Cortex of kidney (tissue), 1 donor: Measurements from ENCODE around the gene COL1A1.

Experiments
- DNase-seq: peaks from one replicate; lab custom pipeline; 2025; lab: John Stamatoyannopoulos, UW

Gene COL1A1

DNA sequence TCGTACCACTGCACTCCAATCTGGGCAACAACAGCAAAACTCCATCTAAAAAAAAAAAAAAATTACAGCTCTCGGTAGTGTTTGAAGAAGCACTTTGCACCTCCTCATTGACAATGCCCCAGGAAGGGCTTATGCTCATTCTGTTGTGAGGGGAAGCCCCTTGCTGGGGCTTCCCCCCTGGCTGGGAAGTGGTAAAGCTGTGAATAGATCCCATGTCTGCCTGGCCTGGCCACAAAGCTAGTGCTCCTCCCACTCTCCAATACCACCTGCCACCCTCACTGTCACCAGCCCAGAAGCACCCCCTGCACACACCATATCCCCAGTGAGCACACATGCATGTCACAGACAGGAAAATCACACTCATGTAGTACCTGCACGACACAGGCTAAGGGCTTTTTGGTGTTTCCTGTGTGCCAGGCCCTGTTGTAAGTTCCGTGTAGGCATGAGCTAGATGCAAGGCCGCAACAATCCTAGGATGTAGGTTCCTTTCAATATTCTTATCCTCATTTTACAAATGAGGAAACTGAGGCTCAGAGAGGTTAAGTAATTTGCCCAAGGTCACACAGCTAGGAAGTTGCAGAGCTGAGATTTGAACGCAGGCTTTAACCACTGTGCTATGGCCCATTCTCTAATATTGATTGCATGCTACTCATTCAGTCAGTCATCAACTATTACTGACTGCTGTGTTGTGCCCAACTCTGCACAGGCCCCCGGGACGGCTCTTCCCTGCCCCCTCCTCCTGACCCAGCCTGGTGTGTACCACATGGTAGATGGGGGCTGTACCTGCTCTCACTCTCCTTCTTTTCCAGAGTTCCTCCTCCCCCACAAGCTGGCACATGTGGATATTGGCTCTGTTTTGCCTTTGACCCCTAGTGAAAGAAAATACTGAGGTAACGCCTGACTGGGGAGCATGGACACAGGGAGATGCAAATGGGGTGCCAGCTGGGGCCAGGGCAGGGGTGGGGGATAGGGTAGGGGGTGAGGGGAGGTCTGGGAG, 11.9 kb upstream of the COL1A1 start:
- DNase-seq, result no peak

DNA sequence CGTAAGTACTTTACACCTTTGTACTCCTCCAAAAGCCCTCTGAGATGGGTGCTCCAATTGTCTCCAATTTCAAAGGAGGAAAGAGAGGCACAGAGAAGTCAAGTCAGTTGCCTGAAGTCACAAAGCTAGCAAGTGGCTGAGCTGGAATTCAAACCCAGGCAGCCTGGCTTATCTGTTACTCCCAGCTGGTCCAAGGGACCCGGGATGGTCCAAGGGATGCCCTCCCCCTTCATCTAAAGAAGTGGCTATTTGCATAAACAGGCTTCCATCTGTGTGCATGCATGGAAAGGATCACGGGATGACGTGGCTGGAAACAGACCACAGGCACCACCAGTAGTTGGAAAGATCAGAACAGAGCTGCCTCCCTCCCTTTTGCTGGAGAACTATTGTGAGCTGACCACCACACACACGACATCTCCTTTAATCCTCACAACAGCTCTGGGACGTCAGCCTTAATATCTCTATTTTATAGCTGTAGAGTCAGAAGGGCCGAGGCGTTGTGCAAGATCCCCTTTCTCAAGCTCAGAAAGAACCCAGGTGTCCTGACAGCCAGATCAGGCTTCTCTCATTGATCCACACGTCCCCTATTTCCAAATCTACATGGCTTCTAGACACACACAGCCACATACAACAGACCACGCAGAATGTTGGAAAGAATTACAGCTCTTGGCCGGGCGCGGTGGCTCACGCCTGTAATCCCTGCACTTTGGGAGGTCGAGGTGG, 10.9 kb upstream of the COL1A1 start:
- no peak for DNase-seq

DNA sequence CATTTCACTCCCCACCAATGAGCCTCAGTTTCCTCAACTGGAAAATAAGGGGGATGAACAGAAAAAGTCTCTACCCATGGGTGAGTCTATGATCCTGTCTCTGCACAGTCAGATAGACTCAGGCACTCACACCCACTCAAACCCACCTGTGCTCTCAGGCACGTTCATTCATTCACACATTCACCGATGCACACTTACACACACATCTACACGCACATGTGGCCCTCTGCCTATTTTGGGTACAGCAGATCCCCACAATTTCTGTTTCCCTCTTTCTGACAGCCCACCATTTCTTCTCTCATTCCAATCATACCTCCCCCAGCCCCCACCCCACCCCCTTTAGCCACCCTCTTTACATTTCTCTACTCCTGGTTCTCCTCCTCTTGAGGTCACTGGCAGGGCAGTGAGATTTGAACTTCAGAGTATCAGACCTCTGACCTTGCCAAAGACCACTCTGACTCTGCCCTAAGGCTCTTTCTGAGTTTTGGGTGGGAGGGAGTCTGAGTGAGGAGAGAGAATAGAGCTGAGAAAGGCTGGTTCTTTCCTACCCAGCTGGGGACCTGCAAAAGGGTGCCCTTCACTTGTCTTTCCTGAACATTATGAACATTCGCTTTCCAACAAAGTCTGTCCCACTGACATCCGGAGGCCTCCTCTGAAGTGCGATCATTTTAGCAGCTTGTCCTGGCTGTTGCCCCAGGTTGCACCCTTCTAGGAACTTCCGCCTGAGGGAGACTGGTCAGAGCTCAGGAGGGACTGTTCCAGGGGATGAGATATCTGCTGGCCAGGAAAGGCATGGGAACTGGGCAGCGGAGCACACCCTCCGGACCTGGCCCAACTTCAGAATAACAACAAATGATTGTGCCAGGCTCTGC, 10.1 kb upstream of the COL1A1 start:
- DNase-seq, result no peak

DNA sequence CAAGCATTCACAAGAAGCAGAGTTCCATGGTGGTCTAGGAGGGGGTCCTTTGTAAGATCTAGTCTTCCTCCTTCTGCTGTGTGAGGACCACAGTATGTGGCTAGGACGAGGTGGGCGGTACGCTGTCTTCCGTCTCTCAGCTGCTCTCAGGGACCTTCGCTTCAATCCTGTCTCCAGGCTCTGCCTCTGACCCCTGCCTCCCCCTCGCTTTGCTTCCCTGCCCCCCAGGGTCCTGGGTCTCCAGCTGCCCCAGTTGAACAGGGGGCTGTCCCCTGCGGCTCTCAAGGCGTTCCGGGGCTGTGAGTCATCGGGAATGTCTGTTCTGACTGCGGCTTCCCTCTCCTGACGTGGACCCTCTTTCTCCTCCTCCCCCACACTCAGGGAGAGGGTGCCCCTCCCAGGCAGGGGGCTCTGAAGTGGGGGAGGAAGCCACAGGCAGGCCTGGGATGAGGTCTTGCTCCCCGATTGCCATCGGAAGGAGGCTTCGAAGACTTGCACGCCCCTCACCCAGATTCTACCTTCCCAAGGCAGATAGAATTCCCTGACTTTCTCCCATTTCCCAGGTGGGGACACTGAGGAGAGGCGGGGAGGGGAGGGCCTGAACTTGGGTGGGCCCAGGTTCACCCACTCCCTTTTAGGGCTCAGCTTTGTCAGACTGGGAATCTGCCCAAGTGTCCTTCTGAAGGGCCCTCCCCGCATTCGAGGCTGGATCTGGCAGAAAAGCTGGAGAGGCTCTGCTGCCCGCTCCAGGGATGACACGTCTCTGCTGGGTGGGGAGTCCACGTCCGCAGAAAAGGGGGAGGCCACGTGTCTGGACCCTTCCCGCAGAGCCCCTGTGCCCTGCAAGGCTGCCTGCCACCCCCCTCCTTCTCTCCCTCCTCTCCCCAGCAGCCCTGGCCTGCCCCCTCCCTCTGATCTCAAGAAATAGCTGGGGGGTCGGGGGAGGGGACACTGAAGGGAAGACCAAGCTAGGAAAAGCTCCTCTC, 9.1 kb upstream of the COL1A1 start:
- no peak for DNase-seq

DNA sequence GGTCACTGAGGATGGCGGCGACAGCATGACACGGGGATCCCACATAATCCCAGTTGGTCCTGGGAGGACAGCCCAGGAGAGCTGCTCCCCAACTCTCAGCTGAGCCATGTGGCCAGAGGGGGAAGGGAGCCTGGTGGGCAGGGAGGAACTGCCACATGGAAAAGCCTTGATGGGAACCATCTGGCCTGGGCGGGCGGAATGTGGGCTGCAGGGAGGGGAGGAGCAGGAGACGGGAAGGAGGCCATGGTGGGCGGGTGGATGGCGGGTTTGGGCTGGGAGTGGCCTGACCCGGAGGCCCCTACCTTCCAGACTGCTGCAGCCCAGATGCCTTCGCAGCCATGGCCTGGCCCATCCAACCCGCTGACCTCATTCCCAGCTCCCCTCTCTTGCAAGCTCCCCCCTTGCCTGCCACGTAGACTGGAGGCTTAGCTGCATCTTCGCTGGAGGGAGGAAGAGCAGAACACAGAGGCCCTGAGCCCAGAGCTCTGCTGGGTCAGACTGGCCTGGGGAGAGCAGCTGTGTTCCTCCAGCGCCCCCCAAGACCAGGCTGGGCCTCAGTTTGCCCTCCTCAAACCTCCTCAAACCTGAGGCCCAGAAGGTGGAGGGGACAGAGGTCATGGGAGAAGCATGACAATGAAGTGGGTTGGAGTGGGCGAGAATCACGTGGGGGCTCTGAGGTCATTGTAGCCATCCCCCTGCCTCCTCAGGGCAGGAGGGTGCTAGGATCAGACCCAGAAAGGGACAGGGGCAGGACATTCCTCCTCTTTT, 8.2 kb upstream of the COL1A1 start:
- DNase-seq, result no peak

DNA sequence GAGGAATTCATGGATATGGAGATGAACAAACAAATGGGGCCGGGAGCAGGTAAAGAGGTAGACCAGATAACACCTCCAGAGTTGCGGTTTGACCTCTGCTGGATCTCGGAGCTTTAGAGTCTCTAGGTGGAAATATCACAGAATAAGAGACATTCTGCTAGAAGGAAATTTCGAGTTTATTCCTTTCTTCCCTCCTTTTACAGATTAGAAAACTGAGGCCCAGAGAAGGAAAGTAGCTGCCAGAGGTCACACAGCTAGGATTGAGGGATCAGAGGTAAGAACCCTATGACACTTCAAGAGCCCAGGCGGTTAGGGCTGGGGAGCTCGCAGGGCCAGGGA, 7.7 kb upstream of the COL1A1 start:
- DNase-seq, result no peak

DNA sequence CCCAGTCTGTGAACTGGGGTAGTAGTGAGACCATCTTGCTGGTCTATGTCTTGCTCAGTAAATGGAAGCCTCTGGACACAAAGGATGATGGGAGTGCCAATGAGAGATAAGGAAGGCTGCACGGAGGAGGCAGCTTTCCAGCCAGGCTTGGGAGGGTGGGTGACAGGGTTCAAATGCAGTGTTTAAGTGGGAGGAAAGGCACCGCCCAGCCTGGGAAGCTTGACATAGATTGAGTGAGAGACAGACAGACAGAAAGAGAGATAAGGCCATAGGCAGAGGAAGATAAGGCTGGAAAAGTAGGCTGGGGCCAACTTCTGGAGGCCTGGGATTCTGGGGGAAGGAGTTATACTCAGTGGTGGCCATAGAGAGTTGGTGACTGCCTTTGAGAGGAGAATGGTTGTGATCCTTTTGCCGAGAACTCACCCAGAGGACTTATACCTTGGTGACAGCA, 7.2 kb upstream of the COL1A1 start:
- DNase-seq, result no peak

DNA sequence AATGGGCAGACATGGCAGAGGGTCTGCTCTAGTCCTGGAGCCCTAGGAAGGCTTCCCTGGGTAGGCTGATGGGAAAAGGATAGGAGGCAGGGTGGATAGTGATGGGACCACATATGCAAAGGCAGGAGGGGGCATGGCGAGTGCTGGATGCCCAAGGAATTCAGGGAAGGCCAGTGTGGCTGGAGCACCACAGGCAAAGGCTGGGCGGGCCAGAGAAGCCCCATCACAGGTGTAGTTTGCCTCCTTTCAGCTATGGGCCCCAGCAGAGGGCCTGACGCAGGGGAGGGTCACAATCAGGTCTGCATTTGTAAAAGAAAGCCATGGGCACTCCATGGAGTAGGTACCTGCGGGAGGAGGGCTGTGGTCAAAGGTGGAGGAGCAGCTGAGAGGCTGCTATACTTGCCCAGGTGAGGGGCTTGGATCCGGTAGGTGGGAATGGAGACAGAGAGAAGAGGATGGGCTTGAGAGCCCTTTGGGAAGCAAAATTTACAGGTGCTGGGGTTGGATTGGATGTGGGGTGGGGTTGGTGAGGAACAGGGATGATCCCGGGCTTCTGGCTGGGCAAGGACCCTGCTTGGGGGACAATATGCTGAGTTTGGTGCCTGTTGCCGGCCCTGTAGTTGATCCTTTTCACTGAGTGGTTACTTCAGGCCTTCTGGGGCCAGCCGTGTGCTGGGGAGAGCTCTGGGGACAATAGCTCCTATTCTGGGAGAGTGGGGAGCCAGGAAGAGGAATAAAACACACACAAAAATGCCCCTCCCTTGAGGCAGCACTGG, 6.5 kb upstream of the COL1A1 start:
- no peak for DNase-seq

DNA sequence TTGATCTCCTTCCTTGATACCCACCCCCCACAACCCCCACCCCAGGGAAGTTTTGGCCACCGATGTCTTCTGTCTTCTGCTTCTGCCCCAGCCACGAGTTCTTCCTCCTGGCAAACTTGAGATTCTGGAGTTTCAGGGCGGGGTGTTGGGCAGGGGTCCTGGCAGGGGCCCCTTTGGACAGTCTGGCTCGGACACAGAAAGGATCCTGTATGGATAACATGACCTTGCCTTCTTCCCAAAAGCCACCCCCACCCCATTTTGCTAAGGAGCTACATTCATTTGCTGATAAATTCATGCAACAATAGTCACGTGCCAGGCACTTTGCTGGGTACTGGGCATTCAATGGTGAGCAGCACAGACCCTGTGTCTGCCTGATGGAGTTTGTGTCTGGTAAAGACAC, 5.9 kb upstream of the COL1A1 start:
- no peak for DNase-seq

DNA sequence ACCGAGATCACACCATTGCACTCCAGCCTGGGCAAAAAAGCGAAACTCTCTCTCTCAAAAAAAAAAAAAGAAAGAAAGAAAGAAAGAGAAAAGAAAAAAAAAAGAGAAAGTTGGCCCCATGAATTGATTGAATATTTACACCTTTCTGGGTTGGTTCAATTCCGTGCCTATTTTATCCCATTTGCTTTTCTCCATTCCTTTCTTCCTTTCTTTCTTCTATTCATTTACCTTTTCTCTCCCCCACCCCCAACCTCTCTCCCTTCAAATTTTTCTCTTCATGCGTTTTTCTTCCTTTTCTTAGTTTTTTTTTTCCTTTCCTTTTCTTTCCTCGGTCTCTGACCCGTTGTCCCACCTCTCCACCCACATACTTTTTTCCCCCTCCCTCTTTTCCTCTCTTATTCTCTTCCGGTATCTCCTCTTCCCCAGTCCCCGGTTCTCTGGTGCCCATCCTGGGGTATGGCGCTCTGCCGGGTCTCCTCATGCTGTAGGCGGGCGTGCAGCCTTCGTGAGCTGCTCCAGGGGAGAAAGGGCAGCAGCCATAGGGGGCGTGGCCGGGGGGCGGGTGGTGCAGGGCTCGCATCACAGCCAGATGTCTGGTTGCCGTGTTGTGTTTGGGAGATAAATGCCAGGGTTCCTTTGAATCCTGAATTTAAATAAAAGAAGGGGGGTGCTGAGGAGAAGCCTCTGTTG, 5.3 kb upstream of the COL1A1 start:
- no peak for DNase-seq

DNA sequence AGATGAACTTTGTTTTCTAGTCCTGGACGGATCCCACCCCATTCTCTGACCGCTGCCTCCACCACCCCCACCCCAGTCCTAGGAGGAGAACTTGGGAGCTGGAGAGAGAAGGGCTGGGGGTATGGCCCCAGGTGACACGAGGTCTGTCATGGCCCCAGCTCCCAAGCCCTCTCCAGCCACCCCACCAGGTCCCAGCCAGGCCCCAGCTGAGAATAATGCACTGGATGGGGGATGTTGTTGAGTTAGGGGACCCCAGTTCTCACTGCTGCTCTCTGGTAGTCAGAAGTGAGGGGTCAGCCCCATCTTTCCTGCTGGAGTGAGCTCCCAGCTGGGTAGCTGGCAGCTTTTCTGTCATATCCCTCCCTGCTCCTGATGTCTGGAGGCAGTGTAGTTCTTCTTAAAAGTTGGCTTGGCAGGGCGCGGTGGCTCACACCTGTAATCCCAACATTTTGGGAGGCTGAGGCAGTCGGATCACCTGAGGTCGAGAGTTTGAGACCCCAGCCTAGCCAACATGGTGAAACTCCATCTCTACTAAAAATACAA, 4.6 kb upstream of the COL1A1 start:
- DNase-seq, result no peak

DNA sequence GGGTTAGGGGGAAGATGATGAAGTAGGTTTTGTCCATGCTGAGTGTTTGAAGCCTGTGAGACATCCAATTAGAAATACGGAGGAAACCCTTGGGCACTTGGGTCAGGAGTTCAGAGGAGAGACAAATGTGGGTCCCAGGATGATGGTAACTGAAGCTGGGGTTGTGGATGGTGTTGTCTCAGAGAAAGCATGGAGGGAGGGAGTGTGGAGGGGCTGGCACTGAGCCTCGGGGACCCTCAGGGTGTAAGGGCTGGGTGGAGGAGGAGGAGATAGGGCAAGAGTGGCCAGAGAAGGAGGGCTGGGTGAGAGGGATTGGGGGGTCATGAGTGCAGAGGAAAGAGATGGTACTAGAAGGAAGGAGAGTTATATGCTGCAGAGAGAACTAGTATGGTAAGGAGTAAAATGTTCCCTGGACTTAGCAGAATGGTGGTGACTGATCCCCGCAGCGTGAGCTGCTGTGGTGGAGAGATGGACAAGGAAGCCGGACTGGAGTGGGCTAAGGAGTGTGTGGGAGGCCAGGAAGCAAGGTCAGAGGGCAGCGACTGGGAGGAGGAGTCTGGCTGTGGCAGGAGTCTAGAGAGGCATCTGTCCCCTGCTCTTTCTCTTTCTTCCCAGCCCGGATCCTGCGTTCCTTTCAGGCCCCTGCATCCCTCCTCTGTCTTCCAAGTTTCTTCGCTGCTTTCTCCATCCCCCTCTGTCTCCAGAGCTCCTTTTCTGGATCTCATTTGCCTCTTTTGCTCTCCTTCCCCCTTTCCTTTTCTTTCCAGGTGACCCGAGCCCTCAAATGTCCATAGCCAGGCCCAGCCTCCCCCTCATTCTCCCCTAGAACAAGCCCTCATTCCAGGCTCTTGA, 3.9 kb upstream of the COL1A1 start:
- no peak for DNase-seq

DNA sequence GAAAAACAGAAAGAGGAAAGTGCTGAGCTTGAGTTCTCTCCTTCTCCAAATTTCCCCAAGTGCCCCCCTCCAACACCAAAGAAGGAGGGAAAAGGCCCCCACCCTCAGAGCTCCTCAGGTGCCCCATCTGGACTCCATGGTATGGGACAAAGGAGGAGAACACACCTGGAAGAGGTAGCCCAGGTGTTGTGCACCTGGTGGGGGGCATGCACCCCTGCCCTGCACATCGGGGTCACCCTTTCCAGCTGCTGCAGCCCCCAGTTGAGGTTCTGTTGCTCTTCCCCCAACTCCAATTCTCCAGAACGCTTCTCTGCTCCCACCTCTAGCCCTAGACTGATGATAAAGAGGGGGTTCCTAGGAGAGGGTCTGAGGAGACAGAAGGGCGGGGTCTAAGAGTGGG, 3.0 kb upstream of the COL1A1 start:
- no peak for DNase-seq

DNA sequence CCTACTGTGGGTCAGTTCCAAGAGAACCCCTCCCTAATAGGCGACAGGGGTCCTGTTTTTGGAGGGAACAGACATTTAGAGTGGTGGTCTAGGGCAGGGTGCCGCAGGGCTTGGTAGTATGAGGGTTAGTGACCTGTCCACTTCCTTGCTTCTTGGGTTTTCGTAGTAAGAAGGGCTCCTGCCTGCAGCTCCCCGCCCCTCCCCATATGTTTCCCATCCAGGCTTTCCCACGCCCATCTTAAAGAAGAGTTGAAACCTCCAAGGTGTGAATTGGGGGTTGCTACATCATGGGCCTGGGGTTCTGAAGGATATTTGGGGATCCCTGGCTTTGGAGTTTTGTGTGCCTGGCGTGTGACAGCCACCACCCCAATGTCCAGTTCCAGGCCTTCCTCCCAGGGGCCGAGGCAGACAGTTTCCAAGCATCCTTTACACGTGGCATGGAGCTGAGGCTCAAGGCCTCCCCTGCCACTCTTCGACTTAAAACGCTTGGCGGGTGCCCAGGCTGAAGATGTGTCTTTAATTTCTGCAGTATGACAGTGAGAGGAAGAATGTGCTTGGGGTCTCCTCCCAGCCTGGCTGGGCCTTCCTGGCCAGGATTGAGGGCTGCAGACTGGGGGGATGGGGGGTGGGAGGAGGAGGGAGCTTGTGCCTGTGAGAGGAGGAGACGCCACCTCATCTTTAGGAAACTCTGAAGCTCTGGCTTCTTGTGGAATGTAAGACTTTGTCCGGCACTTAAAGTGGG, 2.3 kb upstream of the COL1A1 start:
- no peak for DNase-seq

DNA sequence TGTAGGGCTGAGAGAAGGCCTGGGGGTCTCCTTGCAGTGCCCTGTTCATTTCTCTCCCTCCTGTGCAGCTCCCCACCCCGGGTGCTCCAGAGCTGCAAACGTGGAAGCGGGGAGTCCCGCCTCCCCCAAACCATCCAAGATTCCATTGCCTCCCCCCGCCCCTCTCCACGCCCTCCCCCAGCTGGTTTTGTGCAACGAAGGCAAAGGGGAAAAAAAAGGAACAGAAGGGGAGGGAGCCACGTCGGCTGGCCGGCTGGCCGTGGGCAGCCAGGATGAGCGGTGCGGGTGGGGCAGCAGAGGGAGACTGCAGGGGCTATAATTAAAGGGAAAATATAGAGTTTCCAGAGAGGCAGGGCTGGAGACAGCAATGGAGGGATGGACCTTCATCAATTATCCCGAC, 1.7 kb upstream of the COL1A1 start:
- DNase-seq, result no peak

DNA sequence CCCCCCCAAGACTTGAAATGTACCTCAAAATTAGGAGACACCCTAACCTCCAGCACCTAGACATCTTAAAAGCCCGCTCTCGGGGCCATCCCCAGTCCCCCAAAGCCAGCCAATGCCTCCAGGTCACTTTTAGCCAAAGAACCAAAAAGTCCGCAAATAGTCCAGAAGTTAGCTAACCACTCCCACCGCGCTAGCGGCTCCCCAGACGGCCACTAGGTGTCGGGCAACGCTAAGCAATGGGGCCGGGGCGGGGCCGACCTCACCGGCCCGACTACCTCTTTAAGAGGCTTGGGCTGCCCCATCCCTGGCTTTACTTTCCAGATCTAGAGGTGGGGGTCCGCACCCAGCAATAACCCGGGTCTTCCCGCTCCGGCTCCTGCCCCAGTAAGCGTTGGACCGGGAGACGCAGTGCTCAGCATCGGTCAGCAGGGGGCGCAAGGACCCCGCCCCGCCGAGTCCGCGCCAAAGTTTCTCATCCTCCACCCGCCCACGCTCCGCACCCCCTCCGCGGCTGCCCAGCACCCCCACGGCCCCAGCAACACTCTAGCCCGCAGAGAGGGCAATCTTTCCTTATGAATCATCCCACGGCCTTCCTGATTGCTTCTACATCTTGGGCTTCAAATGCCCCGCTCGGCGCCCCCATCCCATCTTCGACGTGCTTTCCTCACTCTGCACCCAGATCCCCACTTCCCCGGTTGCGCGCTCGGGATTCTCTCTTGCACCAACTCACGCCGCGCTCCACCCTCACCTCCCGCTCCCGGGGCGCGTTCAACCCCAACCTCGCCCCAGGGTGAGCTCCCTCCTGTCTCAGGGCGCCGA, 765 bp downstream of the COL1A1 start:
- DNase-seq, result no peak
